Measurements from ENCODE around the gene PHF19. TPM values are rescaled to one million over a fixed set of nuclear protein-coding genes. Genes with fewer than 3 reads are reported as not detected.
A peak's percentile ranks its signal among the peaks of the same experiment; 100 is the strongest.

PHF19 gene
- polyA plus RNA-seq, 3 donors = 12.6 to 61.0 (median 12.7) TPM

DNA sequence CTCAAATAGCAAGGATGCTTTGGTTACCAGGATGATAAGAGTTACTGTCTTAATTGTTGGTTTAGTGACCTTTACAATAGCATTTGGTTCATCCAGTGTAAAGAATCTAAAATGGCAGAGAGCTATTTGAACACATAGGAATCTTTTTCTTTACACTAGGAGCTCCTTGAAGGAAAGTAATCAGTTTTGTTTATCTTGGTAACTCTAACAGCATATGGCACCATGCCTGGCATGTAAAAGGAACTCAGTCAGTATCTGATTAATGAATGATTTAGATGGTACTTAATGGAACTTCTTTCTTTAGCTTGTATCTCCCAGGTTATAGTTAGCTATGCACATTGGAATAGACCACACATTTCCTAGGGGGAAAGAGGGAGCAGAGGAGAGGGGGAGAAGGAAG, 44.2 kb downstream of the PHF19 start:
- Histone ChIP-seq H3K4me2 (replicated peaks; ENCODE audit: extremely low read depth, low read length, poor library complexity, severe bottlenecking) (no peak overlapping the region), H3K27ac (ENCODE audit: low read depth in 1 of 2, low read length in 2 of 2) (no peak overlapping the region), H3K4me1 (ENCODE audit: control insufficient read depth in 1 of 2, insufficient read depth in 2 of 2, low read length in 2 of 2) (no peaks in the 10 kb centered on the region), H3K36me3 (replicated peaks in 1 of 2; ENCODE audit: control insufficient read depth in 1 of 2, insufficient read depth in 2 of 2, low read length in 2 of 2) (peaks cover 59 to 75% of the 10 kb centered on the region in 2 donors), H3K9me3 (replicated peaks in 1 of 2; ENCODE audit: control insufficient read depth in 1 of 2, insufficient read depth in 1 of 2, low read length in 2 of 2) (no peaks in the 10 kb centered on the region), H3K9ac (ENCODE audit: insufficient read depth, low read length, poor library complexity, severe bottlenecking) (no peak overlapping the region), H3K4me3 (replicated peaks in 1 of 3; ENCODE audit: low read depth in 2 of 3, low read length in 3 of 3) (no peak overlapping the region), H4K20me1 (ENCODE audit: insufficient read depth, low read length) (no peaks in the 10 kb centered on the region), H3K27me3 (ENCODE audit: control insufficient read depth in 2 of 2, insufficient read depth in 2 of 2, low read length in 2 of 2) (no peaks in the 10 kb centered on the region), H2AFZ (ENCODE audit: insufficient read depth, low read depth, low read length, poor library complexity, severe bottlenecking) (no peak overlapping the region), H3K79me2 (ENCODE audit: insufficient read depth, low read length) (peaks cover 11% of the 10 kb centered on the region)
- intact Hi-C loops (cut with micrococcal nuclease) = no loop called here
- H3K4me3 Mint-ChIP-seq = no peak overlapping the region
- no peaks in the 10 kb centered on the region for H3K9me3 Mint-ChIP-seq
- peaks cover 0 to 1% (median 0%) of the 10 kb centered on the region in 3 donors for H3K27me3 Mint-ChIP-seq (ENCODE audit: low read depth in 3 of 3)
- peaks cover 62 to 77% of the 10 kb centered on the region in 2 donors for H3K36me3 Mint-ChIP-seq
- peak overlapping the region in 1 of 7 donors; percentile 3 for H3K27ac Mint-ChIP-seq
- TF ChIP-seq, protein P1, sequence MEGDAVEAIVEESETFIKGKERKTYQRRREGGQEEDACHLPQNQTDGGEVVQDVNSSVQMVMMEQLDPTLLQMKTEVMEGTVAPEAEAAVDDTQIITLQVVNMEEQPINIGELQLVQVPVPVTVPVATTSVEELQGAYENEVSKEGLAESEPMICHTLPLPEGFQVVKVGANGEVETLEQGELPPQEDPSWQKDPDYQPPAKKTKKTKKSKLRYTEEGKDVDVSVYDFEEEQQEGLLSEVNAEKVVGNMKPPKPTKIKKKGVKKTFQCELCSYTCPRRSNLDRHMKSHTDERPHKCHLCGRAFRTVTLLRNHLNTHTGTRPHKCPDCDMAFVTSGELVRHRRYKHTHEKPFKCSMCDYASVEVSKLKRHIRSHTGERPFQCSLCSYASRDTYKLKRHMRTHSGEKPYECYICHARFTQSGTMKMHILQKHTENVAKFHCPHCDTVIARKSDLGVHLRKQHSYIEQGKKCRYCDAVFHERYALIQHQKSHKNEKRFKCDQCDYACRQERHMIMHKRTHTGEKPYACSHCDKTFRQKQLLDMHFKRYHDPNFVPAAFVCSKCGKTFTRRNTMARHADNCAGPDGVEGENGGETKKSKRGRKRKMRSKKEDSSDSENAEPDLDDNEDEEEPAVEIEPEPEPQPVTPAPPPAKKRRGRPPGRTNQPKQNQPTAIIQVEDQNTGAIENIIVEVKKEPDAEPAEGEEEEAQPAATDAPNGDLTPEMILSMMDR (IDR thresholded peaks at IDR 0.05) = no peak
- no peak for DNase-seq
- no peaks in the 10 kb centered on the region for H3K4me1 Mint-ChIP-seq

- Histone ChIP-seq H2AFZ (ENCODE audit: insufficient read depth, low read depth, low read length, poor library complexity, severe bottlenecking) (no peak overlapping the region), H3K4me3 (replicated peaks in 1 of 3; ENCODE audit: low read depth in 2 of 3, low read length in 3 of 3) (no peak overlapping the region), H3K4me2 (replicated peaks; ENCODE audit: extremely low read depth, low read length, poor library complexity, severe bottlenecking) (no peak overlapping the region), H3K4me1 (ENCODE audit: control insufficient read depth in 1 of 2, insufficient read depth in 2 of 2, low read length in 2 of 2) (no peaks in the 10 kb centered on the region), H3K79me2 (ENCODE audit: insufficient read depth, low read length) (peaks cover 3% of the 10 kb centered on the region), H3K27me3 (ENCODE audit: control insufficient read depth in 2 of 2, insufficient read depth in 2 of 2, low read length in 2 of 2) (no peaks in the 10 kb centered on the region), H3K36me3 (replicated peaks in 1 of 2; ENCODE audit: control insufficient read depth in 1 of 2, insufficient read depth in 2 of 2, low read length in 2 of 2) (peaks cover 67 to 95% of the 10 kb centered on the region in 2 donors), H4K20me1 (ENCODE audit: insufficient read depth, low read length) (no peaks in the 10 kb centered on the region), H3K27ac (ENCODE audit: low read depth in 1 of 2, low read length in 2 of 2) (no peak overlapping the region), H3K9ac (ENCODE audit: insufficient read depth, low read length, poor library complexity, severe bottlenecking) (no peak overlapping the region), H3K9me3 (replicated peaks in 1 of 2; ENCODE audit: control insufficient read depth in 1 of 2, insufficient read depth in 1 of 2, low read length in 2 of 2) (no peaks in the 10 kb centered on the region)
- Mint-ChIP-seq H3K27ac (no peak overlapping the region), H3K36me3 (peaks cover 68 to 82% of the 10 kb centered on the region in 2 donors), H3K4me3 (no peak overlapping the region), H3K4me1 (no peaks in the 10 kb centered on the region), H3K9me3 (no peaks in the 10 kb centered on the region), H3K27me3 (ENCODE audit: low read depth in 3 of 3) (peaks cover 0 to 1% (median 0%) of the 10 kb centered on the region in 3 donors)
- no peak for DNase-seq
- TF ChIP-seq, protein P1 (IDR thresholded peaks at IDR 0.05) = no peak
- WGBS (ENCODE audit: insufficient coverage) = no CpG with 5 or more reads among the region's 3 CpGs
- intact Hi-C loops (cut with micrococcal nuclease) = no loop called here
Measured at GRCh38 chr9:120830865-120831264, 46.1 kb downstream of the PHF19 start.
